Upper lobe of left lung (tissue), 4 donors: ENCODE results near the gene THEM4.

Experiments
- CTCF ChIP-seq, 6 experiments: fragments of 450-650 bp in 4 of 6; fragments of 200-600 bp in 2 of 6; sonication (generic) in 2 of 6; IDR thresholded peaks; one replicate each; pipeline ENCODE4 v1.5.1; 2016 to 2019; ENCODE audit warnings: antibody characterized with exemption in 6 of 6
- EP300 ChIP-seq, 4 donors: sonication (generic); formaldehyde crosslinking; IDR thresholded peaks; one replicate each; pipeline ENCODE4 v1.5.1; 2017; ENCODE audit warnings: antibody characterized with exemption in 4 of 4, control low read depth in 2 of 4
- POLR2AphosphoS5 ChIP-seq, 2 donors: sonication (generic); formaldehyde crosslinking; IDR thresholded peaks; one replicate each; pipeline ENCODE4 v1.5.1; 2017; ENCODE audit warnings: antibody characterized with exemption in 2 of 2

- no peak for TF ChIP-seq CTCF (IDR thresholded peaks at IDR 0.05)
- no peak for TF ChIP-seq POLR2AphosphoS5 (IDR thresholded peaks at IDR 0.05)
- no peak for TF ChIP-seq EP300 (IDR thresholded peaks at IDR 0.05)
These were observed 59.4 kb downstream of the THEM4 start for GRCh38 chr1:151849871-151850270.
